NOMO-1 treated with dmso at 0.1 percent for 144 hours (cell line): ENCODE measurements around the gene STARD3NL.

Experiments used
- DNase-seq: peaks from one replicate; lab custom pipeline; 2025; ENCODE audit not compliant: unreplicated experiment; lab: John Stamatoyannopoulos, UW

The STARD3NL gene

DNA sequence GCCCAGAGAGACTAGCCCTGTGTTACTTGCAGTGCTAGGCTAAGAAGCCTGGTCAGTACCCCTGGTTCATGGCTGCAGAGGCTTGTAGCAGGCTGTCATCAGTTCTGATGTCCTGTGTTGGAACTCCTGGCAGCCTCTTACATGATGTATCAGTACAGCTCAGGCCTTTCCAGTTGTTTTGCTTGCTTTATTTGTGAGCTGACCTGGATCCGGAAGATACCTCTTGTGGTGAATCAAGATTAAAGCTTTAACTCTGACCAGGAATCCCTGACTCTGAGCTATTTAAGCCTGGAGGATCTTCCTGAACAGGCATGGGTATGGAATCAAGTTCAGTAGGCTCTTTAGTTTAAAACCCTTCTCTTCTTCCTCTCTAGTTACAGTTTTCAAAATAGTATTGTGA lies 4.4 kb downstream of the STARD3NL start:
- no peak for DNase-seq

DNA sequence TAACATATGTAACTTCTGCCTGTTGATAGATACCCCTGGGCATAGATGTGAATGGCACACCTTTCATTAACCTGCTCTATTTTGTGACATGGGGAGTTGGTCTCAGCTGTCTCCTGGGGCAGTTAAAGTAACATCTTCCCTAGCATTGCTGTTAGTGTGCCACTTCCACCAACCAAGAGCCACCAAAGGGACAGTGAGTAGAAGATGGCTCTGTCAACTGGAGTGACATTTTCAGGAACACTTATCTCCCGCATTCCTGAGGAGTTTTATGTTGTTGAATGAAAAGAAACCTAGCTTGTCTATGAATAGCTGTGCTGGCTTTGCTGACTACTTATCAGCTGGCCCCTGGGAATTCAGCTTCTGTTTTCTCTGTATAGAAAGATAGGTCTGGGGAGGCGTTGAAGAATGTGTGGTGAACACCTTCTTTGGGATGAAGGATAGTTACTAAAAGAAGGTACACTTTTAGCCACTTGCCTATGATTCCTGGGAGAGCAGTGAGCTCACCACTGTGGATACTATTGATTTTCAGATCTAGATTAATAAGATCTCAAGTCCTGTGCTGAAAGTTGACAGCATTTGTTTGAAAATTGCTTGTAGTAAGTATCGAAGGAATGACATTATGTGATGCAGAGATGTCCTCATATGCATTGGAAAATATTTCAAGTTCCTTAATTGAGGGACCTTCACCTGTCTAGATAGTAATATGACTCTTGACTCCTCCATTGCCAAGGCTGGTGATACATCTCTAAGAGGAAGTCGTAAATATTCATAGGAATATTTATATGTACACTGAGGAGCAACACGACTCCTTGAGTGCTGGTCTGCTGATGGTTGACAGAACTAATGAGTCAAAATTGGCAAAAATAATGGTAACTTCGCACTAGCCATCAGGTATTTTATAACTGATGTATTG lies 7.6 kb downstream of the STARD3NL start:
- DNase-seq, result no peak

DNA sequence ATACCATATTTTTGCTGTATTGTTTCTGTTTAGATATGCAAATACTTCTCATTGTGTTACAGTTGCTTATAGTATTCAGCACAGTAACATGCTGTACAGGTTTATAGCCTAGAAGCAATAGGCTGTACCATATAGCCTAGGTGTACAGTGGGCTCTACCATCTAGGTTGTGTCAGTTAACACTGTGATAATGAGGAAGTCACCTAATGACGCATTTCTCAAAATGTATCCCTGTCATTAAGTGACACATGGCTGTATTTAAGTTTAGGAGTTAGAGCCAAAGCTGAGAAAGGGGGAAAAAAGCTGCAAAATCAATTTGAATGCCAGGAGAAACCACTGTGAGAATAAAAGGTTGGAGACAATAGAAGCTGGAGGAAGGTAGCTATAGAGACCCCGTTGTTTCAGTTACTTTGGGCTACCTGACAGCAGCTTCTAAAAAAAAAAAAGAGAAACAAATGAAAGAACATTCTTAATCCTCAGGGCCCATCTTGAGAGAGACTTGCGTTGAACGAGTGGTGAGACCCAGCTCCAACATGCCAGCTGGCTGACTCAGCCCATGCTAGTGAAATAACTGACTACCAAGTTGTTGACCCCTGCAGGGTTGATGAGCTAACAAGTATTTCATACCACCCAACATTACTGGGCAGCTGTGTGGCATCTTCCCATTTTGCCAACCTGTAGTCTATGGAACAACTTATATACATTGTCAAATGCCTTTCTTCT lies 8.7 kb downstream of the STARD3NL start:
- DNase-seq, result no peak

DNA sequence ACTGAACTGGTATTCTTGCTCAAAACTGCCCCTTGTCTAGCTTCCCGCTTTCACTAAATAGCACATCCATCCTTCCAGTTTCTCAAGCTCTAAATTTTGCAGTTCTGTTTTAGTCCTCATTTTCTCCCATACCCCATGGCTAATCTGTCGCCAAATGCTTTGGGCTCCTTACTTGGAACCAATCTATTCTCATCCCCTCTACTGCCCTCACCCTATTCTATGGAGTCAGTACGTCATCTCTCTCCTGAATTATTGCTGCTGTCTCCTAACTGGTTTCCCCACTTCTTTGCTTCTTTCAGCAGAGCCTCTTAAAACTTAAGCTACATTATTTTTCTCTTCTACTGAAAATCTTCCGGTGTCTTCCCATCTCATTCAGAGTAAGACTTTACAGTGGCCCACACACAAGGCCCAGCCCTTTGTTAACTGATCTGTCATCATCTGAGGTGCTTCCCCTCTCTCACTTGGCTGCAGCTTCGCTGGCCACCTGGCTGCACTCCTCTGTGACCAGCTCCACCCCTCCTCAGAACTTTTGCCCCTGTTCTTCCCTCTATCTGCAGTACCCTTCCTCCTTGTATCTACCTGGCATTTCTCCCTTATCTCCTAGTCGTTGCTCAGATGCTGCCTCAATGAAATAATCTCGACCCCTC lies 9.9 kb downstream of the STARD3NL start:
- DNase-seq, result no peak

DNA sequence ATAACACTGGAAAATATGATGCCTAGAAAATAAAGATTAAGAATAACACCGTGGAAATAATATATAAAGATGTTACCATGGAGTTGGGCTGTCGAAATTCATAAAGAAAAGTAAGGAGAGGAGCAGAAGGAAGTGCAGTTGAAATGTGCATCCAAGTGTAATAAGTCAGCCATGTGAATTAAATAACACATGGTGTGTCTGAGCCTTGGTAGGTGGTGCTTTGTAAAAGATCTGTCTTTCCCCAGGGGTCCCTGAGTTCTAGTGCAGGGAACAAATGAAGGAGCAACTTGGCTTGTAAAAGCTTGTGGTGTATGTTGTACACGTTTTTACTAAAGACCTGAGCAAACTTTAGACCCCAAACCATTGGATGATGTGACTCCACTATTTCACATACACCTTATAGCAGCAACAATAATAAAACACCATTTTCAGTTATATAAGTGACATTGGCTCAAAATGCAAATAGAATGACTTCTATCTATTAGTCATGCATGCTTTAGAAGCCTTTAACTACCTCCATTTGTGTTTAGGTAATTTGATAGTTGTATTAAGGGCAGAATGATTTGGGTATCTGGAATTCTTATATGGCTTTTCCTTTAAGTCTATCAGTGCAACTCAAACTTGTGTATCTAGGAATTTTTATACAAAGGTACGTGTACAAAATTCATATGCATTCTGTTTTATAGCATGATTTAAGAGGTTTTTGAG lies 11.3 kb downstream of the STARD3NL start:
- no peak for DNase-seq

DNA sequence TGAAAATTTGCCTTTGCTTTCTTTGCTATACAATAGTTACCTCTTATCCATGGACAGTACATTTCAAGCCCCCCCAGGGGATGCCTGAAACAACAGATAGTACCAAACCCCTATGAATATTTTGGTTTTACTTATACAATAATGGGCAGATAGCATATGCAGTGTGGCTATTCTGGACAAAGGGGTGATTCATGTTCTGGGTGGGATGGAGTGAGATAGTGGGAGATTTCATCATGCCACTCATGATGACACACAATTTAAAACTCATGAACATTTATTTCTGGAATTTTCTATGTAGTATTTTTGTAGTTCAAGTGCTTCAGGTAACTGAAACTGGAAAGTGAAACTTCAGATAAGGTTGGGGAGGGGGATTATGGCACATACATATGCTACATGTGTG lies 12.0 kb downstream of the STARD3NL start:
- DNase-seq, result no peak

DNA sequence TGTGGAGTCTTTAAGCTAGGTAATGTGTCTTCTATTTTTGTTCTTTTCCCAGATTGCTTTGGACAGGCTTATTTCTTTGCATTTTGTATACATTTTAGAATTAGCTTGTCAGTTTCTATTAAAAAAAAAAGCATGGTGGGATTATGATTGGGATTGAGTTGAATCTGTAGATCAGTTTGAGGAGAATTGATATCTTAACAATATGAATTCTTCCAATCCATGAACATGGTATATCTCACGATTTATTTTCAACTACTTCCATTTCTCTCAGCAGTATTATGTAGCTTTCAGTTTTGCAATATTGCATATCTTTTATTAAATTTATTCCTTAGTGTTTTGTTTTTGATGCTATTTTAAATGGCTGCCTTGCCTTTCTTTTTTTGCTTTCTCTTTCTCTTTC lies 13.7 kb downstream of the STARD3NL start:
- DNase-seq, result no peak

DNA sequence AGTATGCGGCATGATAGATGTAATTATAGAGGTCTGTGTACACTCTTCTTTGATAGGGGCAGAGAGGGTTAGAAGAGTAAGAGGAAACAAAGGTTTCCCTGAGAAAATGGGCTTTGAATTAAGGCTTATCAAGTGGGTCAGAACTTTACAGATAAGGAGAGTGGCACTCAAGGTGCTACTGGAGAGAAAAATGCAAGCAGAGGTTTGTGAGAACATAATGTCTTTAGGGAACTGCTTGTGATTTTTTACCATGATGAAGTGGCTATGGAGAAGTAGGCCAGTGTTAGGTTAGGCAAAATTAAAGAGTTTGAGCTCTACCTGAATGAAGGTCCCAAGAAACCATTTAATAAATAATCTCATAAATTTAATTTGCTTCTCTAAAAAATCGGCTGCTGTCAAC lies 14.3 kb downstream of the STARD3NL start:
- no peak for DNase-seq

DNA sequence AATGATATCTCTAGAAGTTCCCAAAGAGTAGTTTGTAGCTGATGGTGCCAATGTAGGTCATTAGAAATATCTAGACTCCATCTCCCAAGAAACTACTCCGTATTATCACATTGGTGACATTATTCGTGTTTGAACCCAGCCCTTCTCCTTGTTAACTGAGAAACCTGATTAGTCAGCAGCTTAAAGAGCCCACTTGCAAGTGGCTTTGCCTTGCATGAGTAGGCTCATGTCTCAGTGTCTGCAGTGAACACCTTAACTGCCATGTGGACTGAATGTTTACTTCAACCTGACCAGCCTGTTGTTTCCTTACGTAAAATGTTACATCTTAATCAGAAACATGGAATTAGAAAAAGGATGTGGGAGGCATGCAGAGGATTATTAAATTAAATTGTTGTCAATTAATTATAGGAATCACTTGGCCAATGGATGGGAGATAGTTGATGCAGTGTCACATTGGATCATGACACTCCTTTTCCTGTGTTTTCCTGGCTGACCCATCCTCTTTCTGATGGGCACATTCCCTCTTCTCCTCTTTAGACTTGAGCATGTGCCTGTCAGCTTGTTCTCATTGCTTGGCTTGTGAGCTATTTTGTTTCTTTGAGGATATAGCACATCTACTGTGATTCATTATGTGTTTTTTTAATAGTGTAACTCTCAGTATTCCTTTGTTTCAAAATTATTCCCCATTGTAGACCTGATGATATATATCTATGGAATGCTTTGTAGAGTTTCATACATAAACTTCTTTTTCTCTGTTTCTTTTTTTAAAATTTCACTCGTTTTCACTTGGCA lies 18.0 kb downstream of the STARD3NL start:
- DNase-seq, result no peak

DNA sequence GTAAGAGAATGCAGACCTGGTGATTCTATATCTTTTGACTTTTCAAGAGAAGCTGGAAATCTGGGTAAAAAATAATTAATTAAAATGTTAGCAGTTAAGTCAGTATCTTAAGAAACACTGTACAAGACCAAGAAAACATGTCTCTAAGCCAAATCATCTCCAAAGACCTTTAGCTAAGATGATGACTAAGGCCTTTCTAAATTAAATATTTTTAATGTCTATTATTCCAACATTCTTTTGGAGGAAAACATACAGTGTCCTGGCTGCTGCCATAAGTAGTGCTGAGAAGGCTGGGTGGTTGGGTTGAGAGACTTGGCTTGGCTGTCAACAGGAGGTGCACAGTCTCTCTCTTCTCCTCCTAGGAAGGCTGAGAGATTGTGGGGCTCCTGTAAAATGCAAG lies 20.3 kb downstream of the STARD3NL start:
- DNase-seq, result no peak

DNA sequence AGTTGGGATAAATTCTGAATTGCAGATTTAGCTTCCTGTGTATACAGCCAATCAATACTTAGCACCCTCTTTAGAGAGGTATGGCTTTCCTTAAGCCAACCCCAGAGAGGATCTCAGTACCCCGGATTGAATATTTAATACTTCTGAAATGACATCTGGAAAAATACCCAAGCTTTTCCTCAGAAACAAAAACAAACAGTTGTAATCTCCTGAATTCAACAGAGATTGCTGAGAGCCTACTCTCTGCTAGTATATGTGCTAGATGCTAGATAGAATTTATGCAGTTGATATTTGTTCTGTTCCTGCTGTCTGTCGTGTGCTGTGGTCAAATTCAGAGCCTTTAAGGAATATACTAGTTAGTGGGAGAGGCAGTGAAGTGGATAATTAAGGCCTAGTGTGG lies 21.1 kb downstream of the STARD3NL start:
- no peak for DNase-seq

DNA sequence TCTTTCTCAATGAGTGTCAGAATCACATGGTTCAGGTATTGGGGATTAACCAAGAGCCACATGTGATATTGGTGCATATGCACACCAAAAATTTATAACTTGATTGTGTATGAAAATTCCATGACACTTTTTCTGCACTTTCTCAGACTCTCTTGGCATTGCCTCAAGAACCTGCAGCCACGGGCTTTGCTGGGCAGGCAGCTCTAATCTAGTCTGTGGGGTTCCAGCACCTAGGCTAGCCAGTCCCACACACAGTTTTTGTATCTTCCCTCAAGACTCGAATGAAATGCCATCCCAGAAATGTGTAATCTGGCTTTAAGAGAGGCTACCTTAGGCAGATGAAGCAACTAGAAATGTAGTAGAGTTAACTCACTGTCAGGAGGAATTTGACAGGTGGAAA lies 21.7 kb downstream of the STARD3NL start:
- DNase-seq, result no peak

DNA sequence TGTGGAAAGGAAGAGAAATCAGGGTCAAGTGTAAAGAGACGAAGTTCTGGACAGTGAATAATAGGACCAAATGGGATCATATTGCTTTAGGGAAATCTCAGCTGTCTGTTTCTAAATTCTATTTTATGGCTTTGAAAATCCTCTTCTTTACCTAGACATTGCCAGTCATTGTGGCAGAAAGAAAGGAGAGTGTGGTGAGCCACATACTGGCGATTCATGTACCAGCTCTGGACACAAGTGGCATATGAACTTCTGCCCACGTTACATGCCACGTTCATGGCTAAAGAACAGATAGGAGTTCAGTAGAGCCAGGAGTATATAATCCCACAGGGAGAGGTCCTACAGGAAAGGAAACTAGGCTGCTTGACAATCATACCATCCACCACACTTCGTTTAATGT lies 28.0 kb downstream of the STARD3NL start:
- no peak for DNase-seq

DNA sequence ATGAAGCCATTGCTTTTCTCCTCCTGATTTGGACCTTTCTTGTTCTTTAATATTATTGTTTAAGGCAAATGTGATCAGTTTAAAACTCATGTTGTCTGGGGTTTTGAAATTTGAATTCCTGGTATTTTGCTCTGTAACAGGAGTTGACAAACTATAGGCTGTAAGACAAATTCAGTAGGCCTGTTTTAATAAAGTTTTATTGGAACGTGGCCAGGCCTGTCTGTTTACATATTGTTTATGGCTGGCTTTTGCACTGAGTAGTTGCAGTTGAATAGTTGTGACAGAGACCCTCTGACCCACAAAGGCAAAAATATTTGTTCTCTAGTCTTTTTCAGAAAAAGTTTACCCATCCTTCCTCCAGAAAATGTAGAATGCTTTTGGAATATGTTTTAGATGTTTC lies 29.8 kb downstream of the STARD3NL start:
- no peak for DNase-seq

DNA sequence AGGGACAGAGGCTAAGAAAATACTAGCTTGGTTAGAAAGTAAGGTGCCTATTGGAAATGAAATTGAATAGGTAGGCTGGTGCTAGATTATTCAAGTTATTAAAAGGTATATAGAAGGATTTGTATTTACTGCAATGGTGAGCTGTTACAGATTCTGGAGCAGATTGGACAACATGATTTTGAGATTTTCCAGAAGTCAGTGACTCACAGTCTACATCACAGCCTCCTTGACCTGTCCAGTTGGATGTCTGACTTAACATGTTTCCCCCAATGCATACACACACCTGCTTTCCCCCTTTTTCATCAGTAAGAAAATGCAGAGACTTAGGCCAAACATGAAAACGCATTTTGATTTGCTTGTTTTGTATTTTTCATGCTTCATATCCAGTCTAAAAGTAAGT lies 33.4 kb downstream of the STARD3NL start:
- DNase-seq, result no peak

DNA sequence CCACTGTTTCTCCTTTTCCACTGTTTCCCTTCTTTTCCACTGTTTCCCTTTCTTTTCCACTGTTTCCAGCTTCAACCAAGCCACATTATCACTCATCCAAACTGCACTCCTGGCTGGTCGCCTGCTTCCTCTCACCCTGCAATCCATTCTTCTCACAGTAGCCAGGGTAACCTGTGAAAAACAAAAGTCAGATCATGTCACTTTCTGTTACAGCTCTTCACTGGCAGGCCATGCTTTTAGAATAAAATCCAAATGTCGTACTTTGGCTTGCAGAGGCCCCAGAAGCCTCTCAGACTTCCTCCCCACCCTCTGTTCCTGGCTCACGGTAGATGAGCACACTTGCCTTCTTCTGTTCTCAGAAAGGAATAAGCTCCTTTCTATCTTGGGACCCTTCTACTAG lies 33.9 kb downstream of the STARD3NL start:
- DNase-seq, result no peak

DNA sequence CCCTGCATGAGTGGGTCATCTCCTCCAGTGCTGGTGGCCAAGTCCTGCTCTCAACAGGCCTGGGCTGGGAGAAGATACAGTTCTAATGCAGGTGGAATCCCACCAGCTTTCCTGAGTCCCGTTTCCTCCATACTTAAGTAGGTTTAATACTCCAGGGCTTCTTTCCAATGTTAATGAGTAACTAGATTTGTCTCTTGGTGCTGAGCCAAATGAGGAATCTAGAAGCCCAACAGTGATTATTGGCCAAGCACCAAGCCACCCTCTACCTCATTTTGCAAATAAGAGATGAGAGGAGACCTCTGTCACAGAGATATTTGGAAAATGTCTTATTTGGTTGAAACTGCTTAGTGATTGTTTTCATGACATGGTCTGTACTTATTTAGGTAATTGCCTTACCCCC lies 37.1 kb downstream of the STARD3NL start:
- no peak for DNase-seq

DNA sequence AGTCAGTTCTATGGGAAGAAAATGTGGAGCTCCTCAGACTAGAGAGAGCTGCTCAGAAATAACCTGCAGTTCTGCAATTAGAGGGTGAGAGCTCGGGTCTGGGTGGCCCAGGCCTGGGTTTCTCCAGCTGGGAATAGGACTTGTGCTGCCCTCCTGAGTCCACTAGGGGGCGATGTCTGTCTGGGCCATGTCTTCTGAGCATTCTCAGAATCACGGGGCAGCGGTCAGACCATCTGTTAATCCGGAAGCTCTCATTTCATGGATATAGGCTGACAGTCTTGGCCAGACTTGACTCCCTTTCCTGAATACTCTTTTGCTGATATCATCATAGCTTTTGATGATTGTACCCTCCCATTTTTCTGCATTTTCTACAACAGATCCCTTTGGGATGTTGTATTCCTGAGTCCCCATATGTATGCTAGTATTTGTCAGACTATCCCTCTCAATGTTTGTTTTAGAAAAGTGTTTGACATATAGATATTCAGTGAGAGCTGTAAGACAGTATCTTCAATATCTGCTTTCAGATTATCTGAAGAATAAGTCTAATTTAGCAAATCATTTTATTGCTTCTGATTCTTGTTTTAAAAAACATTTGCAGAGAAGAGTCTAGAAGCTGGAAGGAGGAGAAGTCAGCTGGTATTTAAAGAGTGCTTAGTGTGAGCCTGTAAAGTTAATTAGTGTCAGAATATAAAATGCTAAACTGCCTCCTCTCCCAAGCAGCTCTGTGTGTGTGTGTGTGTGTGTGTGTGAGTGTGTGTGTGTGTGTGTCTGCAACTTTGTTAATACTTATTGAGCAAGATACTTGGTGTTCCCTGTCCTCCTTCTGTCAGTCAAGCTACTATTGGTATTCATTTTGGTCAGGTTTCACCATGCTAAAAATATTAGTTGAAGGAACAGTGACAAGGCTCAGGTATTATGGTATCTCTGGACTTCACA lies 38.0 kb downstream of the STARD3NL start:
- peak; percentile 71 for DNase-seq

DNA sequence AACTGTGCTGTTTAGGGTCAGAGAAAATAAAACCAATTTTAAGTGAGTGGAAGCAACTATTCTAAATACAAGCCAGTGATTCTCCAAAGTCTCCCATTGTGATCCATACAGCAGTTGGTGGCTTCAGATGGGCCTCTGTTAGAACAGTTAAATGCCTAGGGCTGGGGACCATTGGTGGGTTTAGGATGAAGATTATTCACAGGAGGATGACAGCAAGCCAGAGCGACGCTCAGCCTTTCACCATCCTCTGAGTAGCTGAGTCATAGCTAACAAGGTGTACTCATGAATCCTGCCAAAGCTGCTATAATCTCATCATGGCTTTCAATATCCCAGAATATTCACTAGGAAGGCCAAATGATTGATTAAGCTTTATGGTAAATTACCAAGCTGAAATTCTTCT lies 39.6 kb downstream of the STARD3NL start:
- no peak for DNase-seq
